ENCODE data around the gene JPT2. TPM values are rescaled to one million over a fixed set of nuclear protein-coding genes. Genes with fewer than 3 reads are reported as not detected.

The JPT2 gene
- total and polyA plus RNA-seq, 2 experiments from 2014 or later = 43.8 to 139 TPM

GRCh38 chr16:1747934-1748333, 69.9 kb downstream of the JPT2 start:
- no peaks in the 10 kb centered on the region for H3K4me1 ChIP-seq (ENCODE audit: insufficient read depth)
- H3K4me2 ChIP-seq = no peak overlapping the region
- no peaks in the 10 kb centered on the region for H3K27me3 ChIP-seq (ENCODE audit: insufficient read depth)
- no peak for DNase-seq (ENCODE audit: low spot score)
- no peaks in the 10 kb centered on the region for H3K9me2 ChIP-seq (ENCODE audit: insufficient read depth)
- Mint-ChIP-seq H3K9me3 (no peaks in the 10 kb centered on the region), H3K36me3 (ENCODE audit: low read depth) (peaks cover 26% of the 10 kb centered on the region), H3K27ac (no peak overlapping the region), H3K4me1 (no peaks in the 10 kb centered on the region), H3K4me3 (no peak overlapping the region), H3K27me3 (ENCODE audit: insufficient read depth, low read depth, poor library complexity) (peaks cover 12% of the 10 kb centered on the region)
- TF ChIP-seq ZNF331 (CRISPR knock-in tag; IDR thresholded peaks at IDR 0.05; ENCODE audit: low read depth) = no peak
- TF ChIP-seq ETS1 (IDR thresholded peaks at IDR 0.05) = no peak
- TF ChIP-seq EZH2phosphoT487 (IDR thresholded peaks at IDR 0.05; ENCODE audit: unreplicated experiment) = no peak
- no peak for TF ChIP-seq ZNF462 (CRISPR knock-in tag; IDR thresholded peaks at IDR 0.05)
- no peak for TF ChIP-seq ZNF114 (CRISPR knock-in tag; IDR thresholded peaks at IDR 0.05)
- no peak for TF ChIP-seq NANOG (IDR thresholded peaks at IDR 0.05; ENCODE audit: borderline replicate concordance)
- TF ChIP-seq CTCF (conservative IDR thresholded peaks at IDR 0.05; ENCODE audit: low read depth in 2 of 2) = no peak
- no peak for TF ChIP-seq REST (IDR thresholded peaks at IDR 0.05; ENCODE audit: unreplicated experiment)
- TF ChIP-seq JUNB (IDR thresholded peaks at IDR 0.05; ENCODE audit: unreplicated experiment) = no peak
- TF ChIP-seq POLR2AphosphoS5 (IDR thresholded peaks at IDR 0.05; ENCODE audit: low read depth) = no peak
- no peak overlapping the region for H2AFZ ChIP-seq
- H4K20me1 ChIP-seq (replicated peaks; ENCODE audit: insufficient read depth) = no peaks in the 10 kb centered on the region
- H3K79me2 ChIP-seq (replicated peaks; ENCODE audit: insufficient read depth) = no peaks in the 10 kb centered on the region
- no peaks in the 10 kb centered on the region for H3F3A ChIP-seq (replicated peaks; ENCODE audit: low read depth)
- no peak overlapping the region for H3K27ac ChIP-seq (ENCODE audit: low read depth)
- H3K4me3 ChIP-seq = no peak overlapping the region
- ATAC-seq = no peak
- no peaks in the 10 kb centered on the region; the same call in 1 of the 2 replicates for H3K36me3 ChIP-seq (ENCODE audit: insufficient read depth)
